ENCODE results near the gene TBC1D1.

TBC1D1 gene

GRCh38 chr4:38119668-38120385, 228.9 kb downstream of the TBC1D1 start:
- no peak for DNase-seq

- DNase-seq: no peak
These were observed 229.9 kb downstream of the TBC1D1 start for GRCh38 chr4:38120772-38121171.

- DNase-seq: no peak
These were observed 231.2 kb downstream of the TBC1D1 start for GRCh38 chr4:38122060-38122459.

- DNase-seq: no peak
These were observed 232.7 kb downstream of the TBC1D1 start for GRCh38 chr4:38123555-38123954.

GRCh38 chr4:38124961-38125360, 234.1 kb downstream of the TBC1D1 start:
- DNase-seq: no peak

GRCh38 chr4:38125816-38126215, 234.9 kb downstream of the TBC1D1 start:
- DNase-seq: no peak

- peak in 4 of 58 donors; percentile 8 to 18 (median 14) for DNase-seq
These were observed 237.9 kb downstream of the TBC1D1 start for GRCh38 chr4:38128478-38129459.

GRCh38 chr4:38129460-38130227, 238.8 kb downstream of the TBC1D1 start:
- no peak for DNase-seq

- no peak for DNase-seq
These were observed 240.0 kb downstream of the TBC1D1 start for GRCh38 chr4:38130884-38131283.

GRCh38 chr4:38131371-38132091, 240.6 kb downstream of the TBC1D1 start:
- no peak for DNase-seq

- DNase-seq: peak in 14 of 58 donors; percentile 5 to 53 (median 16)
These were observed 241.3 kb downstream of the TBC1D1 start for GRCh38 chr4:38132107-38132673.

GRCh38 chr4:38132843-38133662, 242.2 kb downstream of the TBC1D1 start:
- no peak for DNase-seq

GRCh38 chr4:38133711-38134480, 243.0 kb downstream of the TBC1D1 start:
- DNase-seq: no peak

- DNase-seq: no peak
These were observed 244.3 kb downstream of the TBC1D1 start for GRCh38 chr4:38135201-38135600.

GRCh38 chr4:38136604-38137003, 245.7 kb downstream of the TBC1D1 start:
- no peak for DNase-seq

GRCh38 chr4:38137080-38137479, 246.2 kb downstream of the TBC1D1 start:
- no peak for DNase-seq

GRCh38 chr4:38138363-38138762, 247.5 kb downstream of the TBC1D1 start:
- no peak for DNase-seq

- no peak for DNase-seq
These were observed 248.3 kb downstream of the TBC1D1 start for GRCh38 chr4:38139187-38139586.
